Measurements from ENCODE around the gene MAP7D1. TPM values are rescaled to one million over a fixed set of nuclear protein-coding genes. Genes with fewer than 3 reads are reported as not detected.

The MAP7D1 gene
- total and polyA plus RNA-seq, 2 experiments from 2014 or later: 46.0 to 97.8 TPM

DNA sequence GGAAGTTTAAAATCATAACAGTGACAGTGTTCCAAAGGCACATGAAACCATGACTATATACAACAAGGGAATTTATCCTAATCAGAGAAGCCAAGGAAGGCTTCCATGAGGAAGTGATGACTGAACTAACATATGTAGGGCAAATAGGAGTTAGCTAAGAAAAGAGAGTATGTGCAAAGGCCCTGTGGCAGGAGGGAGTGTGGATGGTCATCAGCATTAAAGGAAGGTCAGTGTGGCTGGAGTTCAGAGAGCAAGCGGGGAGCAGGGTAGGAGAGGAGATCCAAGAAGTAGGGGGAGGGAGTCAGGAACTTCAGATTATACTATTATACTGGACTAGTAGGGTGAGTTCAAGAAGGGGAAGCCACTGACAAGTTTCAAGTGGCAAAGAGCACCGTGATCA, 8.4 kb downstream of the MAP7D1 start:
- peaks cover 80% of the 10 kb centered on the region for H4K20me1 ChIP-seq (ENCODE audit: insufficient read depth, poor library complexity, severe bottlenecking)
- no peaks in the 10 kb centered on the region for H3K9me3 ChIP-seq (ENCODE audit: low read depth)
- no peak overlapping the region for H3K4me3 ChIP-seq
- peaks cover 25% of the 10 kb centered on the region for H3K4me1 ChIP-seq (ENCODE audit: insufficient read depth)
- no peak overlapping the region for H2AFZ ChIP-seq
- no peaks in the 10 kb centered on the region for H3K27me3 ChIP-seq
- H3K9me2 ChIP-seq (replicated peaks; ENCODE audit: insufficient read depth): no peaks in the 10 kb centered on the region
- 100% methylated on average over 2 of the region's 2 CpGs for WGBS (ENCODE audit: low lambda C conversion rate, missing lambda C conversion rate)
- no peaks in the 10 kb centered on the region for H3K36me3 ChIP-seq (replicated peaks; ENCODE audit: insufficient read depth, low read depth)
- H3K27ac ChIP-seq: no peak overlapping the region
- peaks cover 99% of the 10 kb centered on the region for H3K79me2 ChIP-seq
- no peak for DNase-seq (ENCODE audit: low spot score)
- H3K4me2 ChIP-seq: no peak overlapping the region
- TF ChIP-seq EZH2phosphoT487 (IDR thresholded peaks at IDR 0.05; ENCODE audit: low read depth, severe bottlenecking, unreplicated experiment): no peak
- TF ChIP-seq EZH2 (IDR thresholded peaks at IDR 0.05; ENCODE audit: borderline replicate concordance): no peak
- TF ChIP-seq CTCF (IDR thresholded peaks at IDR 0.05; ENCODE audit: poor library complexity): no peak

DNA sequence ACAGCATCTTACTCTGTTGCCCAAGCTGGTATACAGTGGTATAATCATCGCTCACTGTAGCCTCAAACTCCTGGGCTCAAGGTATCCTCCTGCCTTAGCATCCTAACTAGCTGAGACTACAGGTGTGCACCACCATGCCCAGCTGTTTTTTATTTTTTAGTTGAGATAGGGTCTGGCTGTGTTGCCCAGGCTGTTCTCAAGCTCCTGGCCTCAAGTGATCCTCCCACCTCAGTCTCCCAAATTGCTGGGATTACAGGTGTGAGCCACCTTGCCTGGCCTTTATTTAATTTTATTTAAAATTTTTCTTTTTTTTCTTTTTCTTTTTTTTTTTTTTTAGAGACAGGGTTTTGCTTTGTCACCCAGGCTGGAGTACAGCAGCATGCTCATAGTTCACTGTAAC, 9.2 kb downstream of the MAP7D1 start:
- Histone ChIP-seq H3K9me2 (replicated peaks; ENCODE audit: insufficient read depth) (no peaks in the 10 kb centered on the region), H3K9me3 (ENCODE audit: low read depth) (no peaks in the 10 kb centered on the region), H3K27me3 (no peaks in the 10 kb centered on the region), H3K36me3 (replicated peaks; ENCODE audit: insufficient read depth, low read depth) (no peaks in the 10 kb centered on the region), H3K4me3 (no peak overlapping the region), H3K4me2 (no peak overlapping the region), H3K4me1 (ENCODE audit: insufficient read depth) (peaks cover 25% of the 10 kb centered on the region), H2AFZ (no peak overlapping the region), H3K27ac (no peak overlapping the region), H4K20me1 (ENCODE audit: insufficient read depth, poor library complexity, severe bottlenecking) (peaks cover 82% of the 10 kb centered on the region), H3K79me2 (peaks cover 99% of the 10 kb centered on the region)
- DNase-seq (ENCODE audit: low spot score): no peak
- WGBS (ENCODE audit: low lambda C conversion rate, missing lambda C conversion rate): 100% methylated on average over 1 of the region's 1 CpG
- TF ChIP-seq EZH2 (IDR thresholded peaks at IDR 0.05; ENCODE audit: borderline replicate concordance) (no peak), EZH2phosphoT487 (IDR thresholded peaks at IDR 0.05; ENCODE audit: low read depth, severe bottlenecking, unreplicated experiment) (no peak), CTCF (IDR thresholded peaks at IDR 0.05; ENCODE audit: poor library complexity) (no peak)

GRCh38 chr1:36166136-36166535, 10.2 kb downstream of the MAP7D1 start:
- Histone ChIP-seq H3K27me3 (no peaks in the 10 kb centered on the region), H3K9me2 (replicated peaks; ENCODE audit: insufficient read depth) (no peaks in the 10 kb centered on the region), H4K20me1 (ENCODE audit: insufficient read depth, poor library complexity, severe bottlenecking) (peaks cover 80% of the 10 kb centered on the region), H3K27ac (no peak overlapping the region), H3K4me2 (no peak overlapping the region), H3K4me3 (no peak overlapping the region), H3K36me3 (replicated peaks; ENCODE audit: insufficient read depth, low read depth) (no peaks in the 10 kb centered on the region), H3K79me2 (peaks cover 97% of the 10 kb centered on the region), H2AFZ (no peak overlapping the region), H3K4me1 (ENCODE audit: insufficient read depth) (peaks cover 17% of the 10 kb centered on the region), H3K9me3 (ENCODE audit: low read depth) (no peaks in the 10 kb centered on the region)
- TF ChIP-seq CTCF (IDR thresholded peaks at IDR 0.05; ENCODE audit: poor library complexity): no peak
- no peak for TF ChIP-seq EZH2 (IDR thresholded peaks at IDR 0.05; ENCODE audit: borderline replicate concordance)
- no peak for TF ChIP-seq EZH2phosphoT487 (IDR thresholded peaks at IDR 0.05; ENCODE audit: low read depth, severe bottlenecking, unreplicated experiment)
- 93% methylated on average over 4 of the region's 4 CpGs for WGBS (ENCODE audit: low lambda C conversion rate, missing lambda C conversion rate)
- no peak for DNase-seq (ENCODE audit: low spot score)

Measured in hepatocyte (in vitro differentiated cells).